Measurements from ENCODE around the gene BCKDHA. TPM values are rescaled to one million over a fixed set of nuclear protein-coding genes. Genes with fewer than 3 reads are reported as not detected.

Gene BCKDHA
- total and polyA plus RNA-seq, 2 experiments from 2014 or later = 30.3 to 39.6 TPM

- H3K4me2 ChIP-seq = peak overlapping the region; percentile 94
- DNase-seq (ENCODE audit: low spot score) = no peak
- H3K9me2 ChIP-seq (replicated peaks; ENCODE audit: insufficient read depth) = no peaks in the 10 kb centered on the region
- no peak for TF ChIP-seq EZH2 (IDR thresholded peaks at IDR 0.05; ENCODE audit: borderline replicate concordance)
- no peak for TF ChIP-seq EZH2phosphoT487 (IDR thresholded peaks at IDR 0.05; ENCODE audit: low read depth, severe bottlenecking, unreplicated experiment)
- no peak for TF ChIP-seq CTCF (IDR thresholded peaks at IDR 0.05; ENCODE audit: poor library complexity)
- H3K9me3 ChIP-seq (ENCODE audit: low read depth) = no peaks in the 10 kb centered on the region
- H3K27ac ChIP-seq = peak overlapping the region; percentile 89
- no peak overlapping the region for H2AFZ ChIP-seq
- peaks cover 31% of the 10 kb centered on the region for H3K79me2 ChIP-seq
- H3K27me3 ChIP-seq = no peaks in the 10 kb centered on the region
- H3K36me3 ChIP-seq (replicated peaks; ENCODE audit: insufficient read depth, low read depth) = no peaks in the 10 kb centered on the region
- H3K4me1 ChIP-seq (ENCODE audit: insufficient read depth) = peaks cover 3% of the 10 kb centered on the region
- H3K4me3 ChIP-seq = peak overlapping the region; percentile 48
- H4K20me1 ChIP-seq (ENCODE audit: insufficient read depth, poor library complexity, severe bottlenecking) = no peaks in the 10 kb centered on the region
- 76% methylated on average over 3 of the region's 3 CpGs for WGBS (ENCODE audit: low lambda C conversion rate, missing lambda C conversion rate)
Measured at GRCh38 chr19:41398598-41398997, 980 bp downstream of the BCKDHA start.

GRCh38 chr19:41399091-41399490 lies 1.5 kb downstream of the BCKDHA start:
- no peak for DNase-seq (ENCODE audit: low spot score)
- Histone ChIP-seq H3K4me2 (peak overlapping the region; percentile 94), H3K36me3 (replicated peaks; ENCODE audit: insufficient read depth, low read depth) (no peaks in the 10 kb centered on the region), H4K20me1 (ENCODE audit: insufficient read depth, poor library complexity, severe bottlenecking) (no peaks in the 10 kb centered on the region), H3K27ac (no peak overlapping the region), H3K79me2 (peaks cover 31% of the 10 kb centered on the region), H3K4me1 (ENCODE audit: insufficient read depth) (peaks cover 3% of the 10 kb centered on the region), H3K4me3 (no peak overlapping the region), H3K27me3 (no peaks in the 10 kb centered on the region), H3K9me2 (replicated peaks; ENCODE audit: insufficient read depth) (no peaks in the 10 kb centered on the region), H2AFZ (no peak overlapping the region), H3K9me3 (ENCODE audit: low read depth) (no peaks in the 10 kb centered on the region)
- no peak for TF ChIP-seq EZH2 (IDR thresholded peaks at IDR 0.05; ENCODE audit: borderline replicate concordance)
- TF ChIP-seq EZH2phosphoT487 (IDR thresholded peaks at IDR 0.05; ENCODE audit: low read depth, severe bottlenecking, unreplicated experiment) = no peak
- TF ChIP-seq CTCF (IDR thresholded peaks at IDR 0.05; ENCODE audit: poor library complexity) = no peak
- WGBS (ENCODE audit: low lambda C conversion rate, missing lambda C conversion rate) = 87% methylated on average over 3 of the region's 3 CpGs

- H3K4me3 ChIP-seq = no peak overlapping the region
- no peak for TF ChIP-seq CTCF (IDR thresholded peaks at IDR 0.05; ENCODE audit: poor library complexity)
- no peak for TF ChIP-seq EZH2 (IDR thresholded peaks at IDR 0.05; ENCODE audit: borderline replicate concordance)
- TF ChIP-seq EZH2phosphoT487 (IDR thresholded peaks at IDR 0.05; ENCODE audit: low read depth, severe bottlenecking, unreplicated experiment) = no peak
- no peak overlapping the region for H2AFZ ChIP-seq
- no peaks in the 10 kb centered on the region for H3K27me3 ChIP-seq
- H3K9me3 ChIP-seq (ENCODE audit: low read depth) = no peaks in the 10 kb centered on the region
- no peaks in the 10 kb centered on the region for H4K20me1 ChIP-seq (ENCODE audit: insufficient read depth, poor library complexity, severe bottlenecking)
- H3K27ac ChIP-seq = no peak overlapping the region
- 98% methylated on average over 2 of the region's 2 CpGs for WGBS (ENCODE audit: low lambda C conversion rate, missing lambda C conversion rate)
- DNase-seq (ENCODE audit: low spot score) = no peak
- no peaks in the 10 kb centered on the region for H3K9me2 ChIP-seq (replicated peaks; ENCODE audit: insufficient read depth)
- no peak overlapping the region for H3K4me2 ChIP-seq
- peaks cover 3% of the 10 kb centered on the region for H3K4me1 ChIP-seq (ENCODE audit: insufficient read depth)
- H3K36me3 ChIP-seq (replicated peaks; ENCODE audit: insufficient read depth, low read depth) = no peaks in the 10 kb centered on the region
- peaks cover 31% of the 10 kb centered on the region for H3K79me2 ChIP-seq
Measured at GRCh38 chr19:41399525-41399924, 1.9 kb downstream of the BCKDHA start.

GRCh38 chr19:41401483-41401882 lies 3.9 kb downstream of the BCKDHA start:
- peaks cover 25% of the 10 kb centered on the region for H3K79me2 ChIP-seq
- no peak overlapping the region for H3K4me2 ChIP-seq
- peaks cover under 1% of the 10 kb centered on the region for H3K4me1 ChIP-seq (ENCODE audit: insufficient read depth)
- no peaks in the 10 kb centered on the region for H3K36me3 ChIP-seq (replicated peaks; ENCODE audit: insufficient read depth, low read depth)
- no peaks in the 10 kb centered on the region for H3K9me2 ChIP-seq (replicated peaks; ENCODE audit: insufficient read depth)
- no peak overlapping the region for H3K27ac ChIP-seq
- DNase-seq (ENCODE audit: low spot score) = no peak
- H3K4me3 ChIP-seq = no peak overlapping the region
- WGBS (ENCODE audit: low lambda C conversion rate, missing lambda C conversion rate) = 82% methylated on average over 4 of the region's 4 CpGs
- no peak overlapping the region for H2AFZ ChIP-seq
- TF ChIP-seq EZH2phosphoT487 (IDR thresholded peaks at IDR 0.05; ENCODE audit: low read depth, severe bottlenecking, unreplicated experiment) (no peak), EZH2 (IDR thresholded peaks at IDR 0.05; ENCODE audit: borderline replicate concordance) (no peak), CTCF (IDR thresholded peaks at IDR 0.05; ENCODE audit: poor library complexity) (no peak)
- H4K20me1 ChIP-seq (ENCODE audit: insufficient read depth, poor library complexity, severe bottlenecking) = no peaks in the 10 kb centered on the region
- H3K9me3 ChIP-seq (ENCODE audit: low read depth) = no peaks in the 10 kb centered on the region
- H3K27me3 ChIP-seq = no peaks in the 10 kb centered on the region

Measured in hepatocyte (in vitro differentiated cells).